Stimulated activated CD8-positive, alpha-beta memory T cell treated with anti-CD3 and anti-CD28 coated beads, Interleukin-7, amount 100 ng/mL, for 1 hour (primary cell): ENCODE results near the gene MITF.

Experiments used
- DNase-seq, 2 donors: peaks; one replicate each; pipeline ENCODE4 v3.0.0-alpha.2; 2020; ENCODE audit warnings: low read depth in 2 of 2

Gene MITF

GRCh38 chr3:69725994-69726571, 13.2 kb upstream of the MITF start:
- DNase-seq = no peak

GRCh38 chr3:69729147-69729919, 9.9 kb upstream of the MITF start:
- no peak for DNase-seq

- no peak for DNase-seq
Measured at GRCh38 chr3:69731080-69731479, 8.2 kb upstream of the MITF start.

GRCh38 chr3:69735893-69736292, 3.4 kb upstream of the MITF start:
- no peak for DNase-seq

GRCh38 chr3:69737392-69737791, 1.9 kb upstream of the MITF start:
- no peak for DNase-seq

- no peak for DNase-seq
Measured at GRCh38 chr3:69738315-69738714, 949 bp upstream of the MITF start.

GRCh38 chr3:69738859-69739203, 433 bp upstream of the MITF start:
- DNase-seq = no peak

- DNase-seq = no peak
Measured at GRCh38 chr3:69740103-69741021, 1.1 kb downstream of the MITF start.

GRCh38 chr3:69741032-69741767, 1.9 kb downstream of the MITF start:
- DNase-seq = no peak

- no peak for DNase-seq
Measured at GRCh38 chr3:69742391-69742790, 3.1 kb downstream of the MITF start.

GRCh38 chr3:69743975-69744906, 5.0 kb downstream of the MITF start:
- no peak for DNase-seq

GRCh38 chr3:69745505-69745904, 6.2 kb downstream of the MITF start:
- DNase-seq = no peak

- no peak for DNase-seq
Measured at GRCh38 chr3:69746119-69746518, 6.9 kb downstream of the MITF start.

- no peak for DNase-seq
Measured at GRCh38 chr3:69747511-69748258, 8.4 kb downstream of the MITF start.

GRCh38 chr3:69748503-69748902, 9.2 kb downstream of the MITF start:
- DNase-seq = no peak

- no peak for DNase-seq
Measured at GRCh38 chr3:69749461-69749860, 10.2 kb downstream of the MITF start.

GRCh38 chr3:69750549-69750948, 11.3 kb downstream of the MITF start:
- DNase-seq = no peak

GRCh38 chr3:69751074-69751476, 11.8 kb downstream of the MITF start:
- DNase-seq = no peak

GRCh38 chr3:69752241-69752640, 13.0 kb downstream of the MITF start:
- no peak for DNase-seq

GRCh38 chr3:69753179-69753775, 14.0 kb downstream of the MITF start:
- DNase-seq = no peak
